Neural progenitor cell (in vitro differentiated cells): ENCODE data around the gene NPHP3. TPM values are rescaled to one million over a fixed set of nuclear protein-coding genes. Genes with fewer than 3 reads are reported as not detected.

Experiments
- DNase-seq: peaks from one replicate; pipeline ENCODE4 v3.0.0-alpha.2; 2016; ENCODE audit warnings: low spot score
- H2AFZ ChIP-seq: fragments of 200-600 bp; sonication (generic); replicated peaks from 2 replicates; pipeline ENCODE4 v1.6.1; 2016; ENCODE audit warnings: antibody characterized with exemption
- H3F3A ChIP-seq: fragments of 200-600 bp; sonication (generic); 2 replicates; pipeline ENCODE4 v1.6.1; 2016; ENCODE audit warnings: antibody characterized with exemption, low read depth
- H3K27ac ChIP-seq: fragments of 200-600 bp; sonication (generic); 2 replicates; pipeline ENCODE4 v1.5.1; 2016; ENCODE audit warnings: mild to moderate bottlenecking
- H3K27me3 ChIP-seq: fragments of 200-600 bp; sonication (generic); 2 replicates; pipeline ENCODE4 v1.6.1; 2016; ENCODE audit warnings: mild to moderate bottlenecking, moderate library complexity
- H3K36me3 ChIP-seq: fragments of 200-600 bp; sonication (generic); 2 replicates; pipeline ENCODE4 v1.5.1; 2016
- H3K4me1 ChIP-seq: fragments of 200-600 bp; sonication (generic); 2 replicates; pipeline ENCODE4 v1.6.1; 2016; ENCODE audit warnings: mixed run types
- H3K4me2 ChIP-seq: fragments of 200-600 bp; sonication (generic); 2 replicates; pipeline ENCODE4 v1.6.1; 2016
- H3K4me3 ChIP-seq: fragments of 200-600 bp; sonication (generic); 2 replicates; pipeline ENCODE4 v1.5.1; 2016
- H3K79me2 ChIP-seq: fragments of 200-600 bp; sonication (generic); 2 replicates; pipeline ENCODE4 v1.6.1; 2016; ENCODE audit warnings: low read depth
- H3K9ac ChIP-seq: fragments of 200-600 bp; sonication (generic); 2 replicates; pipeline ENCODE4 v1.6.1; 2016
- H3K9me3 ChIP-seq: fragments of 200-600 bp; sonication (generic); 2 replicates; pipeline ENCODE4 v1.5.1; 2016; ENCODE audit warnings: low read depth
- H4K20me1 ChIP-seq: fragments of 200-600 bp; sonication (generic); 2 replicates; pipeline ENCODE4 v1.6.1; 2016; ENCODE audit warnings: low read depth
- H3K27ac Mint-ChIP-seq: 3 replicates; pipeline ENCODE4 v1.8.0; 2021; ENCODE audit warnings: mixed read lengths
- H3K27me3 Mint-ChIP-seq: 2 replicates; pipeline ENCODE4 v1.8.0; 2022; ENCODE audit warnings: low read depth, mild to moderate bottlenecking, inconsistent platforms, moderate library complexity, mixed read lengths; ENCODE audit not compliant: insufficient read depth
- H3K36me3 Mint-ChIP-seq: 3 replicates; pipeline ENCODE4 v1.8.0; 2021; ENCODE audit warnings: mixed read lengths
- H3K4me1 Mint-ChIP-seq: 3 replicates; pipeline ENCODE4 v1.8.0; 2021; ENCODE audit warnings: mixed read lengths
- H3K4me3 Mint-ChIP-seq: 3 replicates; pipeline ENCODE4 v1.8.0; 2021; ENCODE audit warnings: mild to moderate bottlenecking, moderate library complexity, mixed read lengths
- H3K9me3 Mint-ChIP-seq: 3 replicates; pipeline ENCODE4 v1.8.0; 2020; ENCODE audit warnings: mixed read lengths
- CTCF ChIP-seq: fragments of 200-600 bp; sonication (generic); IDR thresholded peaks from 2 replicates; pipeline ENCODE4 v1.5.1; 2017; ENCODE audit warnings: antibody characterized with exemption, mild to moderate bottlenecking
- EZH2 ChIP-seq: fragments of 200-600 bp; sonication (generic); IDR thresholded peaks from 2 replicates; pipeline ENCODE4 v1.6.1; 2017; ENCODE audit warnings: antibody characterized with exemption, mild to moderate bottlenecking, moderate library complexity
- EZH2phosphoT487 ChIP-seq: fragments of 200-600 bp; sonication (generic); IDR thresholded peaks from 2 replicates; pipeline ENCODE4 v1.6.1; 2017; ENCODE audit warnings: antibody characterized with exemption
- total RNA-seq: library from RNA; depleted of rRNA; stranded (reverse); fragments of >200 nt; gene quantifications from 2 replicates; pipeline ENCODE4 v1.2.3, GENCODE V29; 2015; ENCODE audit warnings: low replicate concordance

NPHP3 gene
- total RNA-seq, 1 donor from 2014 or later: 73.1 TPM

DNA sequence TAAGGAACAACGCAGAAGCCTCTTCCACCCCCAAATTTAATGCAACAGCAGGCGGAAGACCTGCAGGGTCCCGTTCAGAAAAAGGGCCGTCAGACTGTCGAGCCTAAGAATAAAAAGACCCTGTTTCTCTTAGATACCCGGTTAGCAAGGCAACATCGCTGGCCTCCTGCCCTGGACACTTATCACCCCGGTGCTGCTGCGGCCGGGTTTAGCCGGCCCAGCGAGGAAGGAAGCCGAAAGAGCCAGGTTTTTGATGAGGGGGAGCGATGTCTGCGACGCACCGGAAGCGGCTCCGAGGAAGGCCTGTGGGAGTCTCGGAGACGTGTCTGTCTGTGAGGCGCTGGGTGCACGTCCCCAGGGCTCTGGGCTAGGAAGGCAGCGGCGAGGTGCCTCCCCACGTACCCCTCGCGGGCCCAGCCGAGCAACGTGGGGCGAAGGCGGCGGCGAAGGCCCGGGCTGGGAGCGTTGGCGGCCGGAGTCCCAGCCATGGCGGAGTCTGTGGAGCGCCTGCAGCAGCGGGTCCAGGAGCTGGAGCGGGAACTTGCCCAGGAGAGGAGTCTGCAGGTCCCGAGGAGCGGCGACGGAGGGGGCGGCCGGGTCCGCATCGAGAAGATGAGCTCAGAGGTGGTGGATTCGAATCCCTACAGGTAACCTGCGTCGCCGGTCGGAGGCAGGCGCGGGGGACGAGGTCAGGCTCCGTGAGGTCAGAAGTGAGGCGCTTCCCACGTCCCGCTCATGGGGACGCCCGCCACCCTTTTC is 62.0 kb downstream of the NPHP3 start, which contains the start of gene UBA5:
Gene UBA5 (plus strand): TSS at position 278 of the 759 bp plus-strand sequence. CDS start 209 bp downstream, at position 487.
- Histone ChIP-seq H3K27me3 (no peaks in the 10 kb centered on the region), H3K27ac (peak within 1 kb of the TSS; percentile 69), H3K79me2 (peaks cover 56% of the 10 kb centered on the region), H3K4me2 (peak within 1 kb of the TSS; percentile 76), H3K4me1 (peaks cover 12% of the 10 kb centered on the region), H3K4me3 (peak within 1 kb of the TSS; percentile 91), H3K9me3 (no peaks in the 10 kb centered on the region), H4K20me1 (peaks cover 21% of the 10 kb centered on the region), H3K36me3 (no peaks in the 10 kb centered on the region), H3K9ac (peak within 1 kb of the TSS; percentile 73), H2AFZ (peak within 1 kb of the TSS; percentile 80), H3F3A (peaks cover 15% of the 10 kb centered on the region)
- Mint-ChIP-seq H3K9me3 (no peaks in the 10 kb centered on the region), H3K27ac (peak within 1 kb of the TSS; percentile 94), H3K36me3 (peaks cover 3% of the 10 kb centered on the region), H3K4me3 (peak within 1 kb of the TSS; percentile 97), H3K27me3 (no peaks in the 10 kb centered on the region), H3K4me1 (peaks cover 18% of the 10 kb centered on the region)
- TF ChIP-seq EZH2phosphoT487: no peak
- TF ChIP-seq CTCF: no peak
- TF ChIP-seq EZH2: peak; percentile 40
- peak; percentile 62 for DNase-seq

DNA sequence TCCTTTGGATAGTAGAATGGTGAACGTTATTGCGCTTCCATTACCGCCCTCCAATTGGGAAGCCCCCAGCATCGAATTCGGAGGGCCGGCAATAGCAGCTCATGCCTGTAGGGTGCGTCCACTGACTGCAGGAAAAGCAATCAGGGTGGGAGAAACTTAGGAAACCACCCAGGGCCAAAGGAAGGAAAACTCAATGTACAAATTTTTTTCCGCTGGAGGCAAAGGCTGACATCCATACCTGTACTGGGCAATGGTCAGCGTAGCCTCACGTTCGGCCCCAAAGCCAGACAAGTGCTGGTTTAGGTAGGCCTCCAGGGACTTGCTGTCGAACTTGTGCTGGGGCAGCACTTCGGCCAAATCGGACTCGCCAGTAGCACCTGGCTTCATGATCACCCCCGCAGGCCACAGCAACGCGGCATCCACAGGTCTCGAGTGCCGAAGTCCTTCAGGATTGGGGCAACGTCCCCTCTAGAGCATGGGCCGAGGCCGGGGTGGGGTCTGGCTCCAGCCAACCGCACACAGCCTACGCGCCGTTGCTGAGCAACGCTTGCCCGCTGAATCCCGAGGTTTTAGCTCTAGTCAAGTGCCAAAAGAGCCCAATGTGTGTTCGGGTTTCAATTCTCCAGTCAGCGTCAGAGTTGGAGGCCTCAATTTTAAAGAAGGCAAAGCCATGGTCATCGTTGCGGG is 62.7 kb downstream of the NPHP3 start, which contains the start of gene ACAD11:
Gene ACAD11 (minus strand): TSS at position 445 of the 687 bp plus-strand sequence. CDS start 58 bp downstream, at position 387.
- H3K27ac ChIP-seq: peak within 1 kb of the TSS; percentile 69
- H3K79me2 ChIP-seq: peaks cover 49% of the 10 kb centered on the region
- H3K4me1 Mint-ChIP-seq: peaks cover 18% of the 10 kb centered on the region
- H3K9ac ChIP-seq: peak within 1 kb of the TSS; percentile 73
- H3K36me3 ChIP-seq: no peaks in the 10 kb centered on the region
- no peaks in the 10 kb centered on the region for H3K27me3 Mint-ChIP-seq
- H3K27me3 ChIP-seq: no peaks in the 10 kb centered on the region
- peak within 1 kb of the TSS; percentile 97 for H3K4me3 Mint-ChIP-seq
- no peaks in the 10 kb centered on the region for H3K9me3 Mint-ChIP-seq
- peak within 1 kb of the TSS; percentile 94 for H3K27ac Mint-ChIP-seq
- peaks cover 3% of the 10 kb centered on the region for H3K36me3 Mint-ChIP-seq
- H3F3A ChIP-seq: peaks cover 15% of the 10 kb centered on the region
- peaks cover 12% of the 10 kb centered on the region for H3K4me1 ChIP-seq
- H3K4me3 ChIP-seq: peak within 1 kb of the TSS; percentile 91
- TF ChIP-seq EZH2phosphoT487 (no peak), CTCF (peak; percentile 66), EZH2 (no peak)
- peak within 1 kb of the TSS; percentile 80 for H2AFZ ChIP-seq
- peak within 1 kb of the TSS; percentile 76 for H3K4me2 ChIP-seq
- DNase-seq: peak; percentile 79
- no peaks in the 10 kb centered on the region for H3K9me3 ChIP-seq
- H4K20me1 ChIP-seq: peaks cover 17% of the 10 kb centered on the region

- peak; percentile 43 for DNase-seq
- no peak overlapping the region for H3K27ac Mint-ChIP-seq
- Histone ChIP-seq H3K36me3 (no peaks in the 10 kb centered on the region), H3K79me2 (peaks cover 43% of the 10 kb centered on the region), H3K4me2 (peak overlapping the region; percentile 76), H2AFZ (peak overlapping the region; percentile 80), H3K27me3 (no peaks in the 10 kb centered on the region), H3F3A (peaks cover 15% of the 10 kb centered on the region), H3K4me1 (peaks cover 12% of the 10 kb centered on the region), H3K4me3 (peak overlapping the region; percentile 91), H4K20me1 (peaks cover 17% of the 10 kb centered on the region), H3K27ac (no peak overlapping the region), H3K9me3 (no peaks in the 10 kb centered on the region), H3K9ac (no peak overlapping the region)
- no peaks in the 10 kb centered on the region for H3K9me3 Mint-ChIP-seq
- H3K36me3 Mint-ChIP-seq: peaks cover 3% of the 10 kb centered on the region
- peak overlapping the region; percentile 97 for H3K4me3 Mint-ChIP-seq
- no peaks in the 10 kb centered on the region for H3K27me3 Mint-ChIP-seq
- peaks cover 18% of the 10 kb centered on the region for H3K4me1 Mint-ChIP-seq
- TF ChIP-seq EZH2: no peak
- TF ChIP-seq CTCF: no peak
- no peak for TF ChIP-seq EZH2phosphoT487
Observed at GRCh38 chr3:132659000-132659364, 63.2 kb downstream of the NPHP3 start.
